HEK293T (cell line): ENCODE measurements around the gene NOL4L.

ENCODE experiments used
- FOXA1 ChIP-seq: fragments of 450-650 bp; IDR thresholded peaks from 2 replicates; pipeline ENCODE4 v1.6.1; 2016; ENCODE audit warnings: mild to moderate bottlenecking
- FOXK2 ChIP-seq: fragments of 450-650 bp; IDR thresholded peaks from 2 replicates; pipeline ENCODE4 v1.6.1; 2016; ENCODE audit warnings: mild to moderate bottlenecking
- FOXM1 ChIP-seq: fragments of 450-650 bp; IDR thresholded peaks from 2 replicates; pipeline ENCODE4 v1.6.1; 2017; ENCODE audit warnings: mild to moderate bottlenecking, borderline replicate concordance
- SUZ12 ChIP-seq: fragments of 450-650 bp; IDR thresholded peaks from 2 replicates; pipeline ENCODE4 v1.6.1; 2016; ENCODE audit warnings: mild to moderate bottlenecking
- ZNF384 ChIP-seq: fragments of 450-650 bp; IDR thresholded peaks from 2 replicates; pipeline ENCODE4 v1.6.1; 2016

DNA sequence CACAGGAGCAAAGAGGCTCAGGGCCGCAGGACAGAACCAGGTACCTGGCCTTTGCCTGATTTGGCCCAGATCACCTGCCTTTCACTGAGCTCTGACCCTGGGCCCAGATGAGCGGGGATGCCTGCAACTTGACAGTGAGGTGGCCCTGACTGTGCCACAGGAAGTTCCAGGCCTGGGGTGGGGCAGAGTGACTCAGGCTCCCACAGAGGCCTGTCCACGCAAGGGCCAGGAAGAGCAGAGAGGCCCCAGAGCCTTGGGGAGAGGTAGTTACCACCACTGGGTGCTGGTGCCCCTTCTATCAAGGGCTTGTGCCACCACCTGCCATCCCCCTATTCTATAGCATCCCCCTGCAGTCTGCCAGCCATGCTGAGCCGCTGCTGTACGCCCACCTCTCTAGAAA, 4.1 kb upstream of the NOL4L start:
- TF ChIP-seq FOXM1, result no peak
- no peak for TF ChIP-seq SUZ12
- no peak for TF ChIP-seq ZNF384
- TF ChIP-seq FOXK2, result no peak
- TF ChIP-seq FOXA1, result no peak
